HUES6 (cell line): Measurements from ENCODE around the gene IGSF11.

ENCODE experiments used
- H3K27ac ChIP-seq: 2 replicates; pipeline ENCODE4 v1.7.0; 2013; ENCODE audit warnings: low read depth, mild to moderate bottlenecking, low read length, inconsistent platforms
- H3K27me3 ChIP-seq: 2 replicates; pipeline ENCODE4 v1.6.1; 2013; ENCODE audit warnings: low read length; ENCODE audit not compliant: control insufficient read depth, insufficient read depth
- H3K36me3 ChIP-seq: 2 replicates; pipeline ENCODE4 v1.6.1; 2013; ENCODE audit warnings: low read length; ENCODE audit not compliant: control insufficient read depth, insufficient read depth
- H3K4me1 ChIP-seq: 2 replicates; pipeline ENCODE4 v1.6.1; 2013; ENCODE audit warnings: low read length; ENCODE audit not compliant: control insufficient read depth, insufficient read depth
- H3K4me3 ChIP-seq: 2 replicates; pipeline ENCODE4 v1.5.1; 2013; ENCODE audit warnings: low read depth, low read length
- H3K9ac ChIP-seq: one replicate; pipeline ENCODE4 v1.6.1; 2013; ENCODE audit warnings: mild to moderate bottlenecking, low read length
- H3K9me3 ChIP-seq: 2 replicates; pipeline ENCODE4 v1.6.1; 2013; ENCODE audit warnings: low read depth, low read length; ENCODE audit not compliant: control insufficient read depth, insufficient read depth

IGSF11 gene

GRCh38 chr3:118931996-118932395 is 102.7 kb downstream of the IGSF11 start:
- H3K4me1 ChIP-seq = no peaks in the 10 kb centered on the region
- no peak overlapping the region for H3K9ac ChIP-seq
- no peaks in the 10 kb centered on the region for H3K36me3 ChIP-seq
- no peak overlapping the region for H3K4me3 ChIP-seq
- H3K27me3 ChIP-seq = no peaks in the 10 kb centered on the region
- no peaks in the 10 kb centered on the region for H3K9me3 ChIP-seq
- H3K27ac ChIP-seq = no peak overlapping the region

GRCh38 chr3:118927449-118927848 is 107.2 kb downstream of the IGSF11 start:
- H3K4me1 ChIP-seq = no peaks in the 10 kb centered on the region
- no peak overlapping the region for H3K4me3 ChIP-seq
- no peak overlapping the region for H3K27ac ChIP-seq
- H3K27me3 ChIP-seq = no peaks in the 10 kb centered on the region
- no peak overlapping the region for H3K9ac ChIP-seq
- no peaks in the 10 kb centered on the region for H3K36me3 ChIP-seq
- H3K9me3 ChIP-seq = no peaks in the 10 kb centered on the region

DNA sequence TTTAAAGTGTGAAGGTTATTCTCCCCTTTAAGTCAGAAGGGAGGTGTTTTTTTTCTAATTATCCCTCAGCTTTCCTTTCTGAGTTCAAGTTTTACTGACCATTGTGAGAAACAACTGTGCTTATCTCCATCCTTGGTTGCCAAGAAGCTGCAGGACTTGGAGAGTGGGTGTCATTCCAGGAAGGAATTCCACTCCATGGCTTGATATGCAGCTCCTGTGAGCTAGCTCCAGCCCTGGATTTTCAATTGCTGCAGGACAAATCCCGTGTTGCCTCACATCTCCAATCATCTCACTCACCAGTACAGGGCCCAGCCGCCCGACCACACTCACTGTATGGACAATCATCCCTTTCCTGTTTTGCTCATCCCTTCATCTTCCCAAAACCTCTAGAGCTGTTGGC is 122.5 kb downstream of the IGSF11 start:
- Histone ChIP-seq H3K4me3 (no peak overlapping the region), H3K27ac (no peak overlapping the region), H3K27me3 (no peaks in the 10 kb centered on the region), H3K9me3 (no peaks in the 10 kb centered on the region), H3K4me1 (peaks cover 15% of the 10 kb centered on the region), H3K36me3 (no peaks in the 10 kb centered on the region), H3K9ac (no peak overlapping the region)

DNA sequence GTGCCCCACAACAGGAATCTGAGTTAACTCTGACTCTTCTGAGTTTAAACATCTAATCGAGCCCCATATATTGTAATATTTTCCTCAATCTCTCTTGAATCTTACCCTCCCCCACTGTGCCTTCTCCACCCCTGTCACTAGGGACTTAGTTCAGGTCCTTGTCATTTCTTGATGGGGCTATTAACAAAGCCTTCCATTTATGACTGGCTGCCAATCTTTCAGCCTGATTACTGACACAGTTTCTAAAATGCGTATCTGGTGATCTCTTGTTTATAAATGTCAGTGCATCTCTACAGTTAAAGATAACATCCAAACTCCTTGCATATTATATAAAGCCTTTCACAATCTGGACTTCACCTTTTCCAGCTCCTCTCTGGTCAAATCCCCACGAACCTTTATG is 124.3 kb downstream of the IGSF11 start:
- Histone ChIP-seq H3K27ac (no peak overlapping the region), H3K36me3 (no peaks in the 10 kb centered on the region), H3K9me3 (no peaks in the 10 kb centered on the region), H3K27me3 (no peaks in the 10 kb centered on the region), H3K4me3 (no peak overlapping the region), H3K9ac (no peak overlapping the region), H3K4me1 (peaks cover 15% of the 10 kb centered on the region)

DNA sequence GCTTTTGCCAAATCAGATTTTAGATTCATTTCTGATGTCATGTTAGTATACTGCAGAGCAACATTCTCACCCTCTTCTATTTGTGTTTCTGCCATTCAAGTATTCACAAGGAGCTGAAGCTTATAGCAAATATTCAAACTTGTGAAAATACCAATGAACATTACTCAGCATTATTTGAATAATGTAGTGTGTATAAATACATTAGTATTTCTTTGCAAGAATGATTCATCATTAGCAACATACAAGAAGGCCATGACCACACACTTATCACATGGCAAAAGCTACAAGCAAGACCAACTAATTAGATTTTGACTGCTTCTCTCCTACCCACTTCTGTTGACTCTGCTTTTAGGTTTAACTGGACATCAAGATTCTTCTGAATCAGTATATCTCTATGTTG is 124.9 kb downstream of the IGSF11 start:
- no peaks in the 10 kb centered on the region for H3K9me3 ChIP-seq
- H3K9ac ChIP-seq = no peak overlapping the region
- H3K27ac ChIP-seq = no peak overlapping the region
- no peak overlapping the region for H3K4me3 ChIP-seq
- H3K4me1 ChIP-seq = peaks cover 15% of the 10 kb centered on the region
- H3K36me3 ChIP-seq = no peaks in the 10 kb centered on the region
- H3K27me3 ChIP-seq = no peaks in the 10 kb centered on the region

- H3K27me3 ChIP-seq = no peaks in the 10 kb centered on the region
- no peak overlapping the region for H3K9ac ChIP-seq
- H3K9me3 ChIP-seq = no peaks in the 10 kb centered on the region
- H3K4me1 ChIP-seq = peaks cover 15% of the 10 kb centered on the region
- H3K27ac ChIP-seq = no peak overlapping the region
- H3K36me3 ChIP-seq = no peaks in the 10 kb centered on the region
- no peak overlapping the region; the same call in 1 of the 2 replicates for H3K4me3 ChIP-seq
Measured at GRCh38 chr3:118907909-118908308, 126.7 kb downstream of the IGSF11 start.

DNA sequence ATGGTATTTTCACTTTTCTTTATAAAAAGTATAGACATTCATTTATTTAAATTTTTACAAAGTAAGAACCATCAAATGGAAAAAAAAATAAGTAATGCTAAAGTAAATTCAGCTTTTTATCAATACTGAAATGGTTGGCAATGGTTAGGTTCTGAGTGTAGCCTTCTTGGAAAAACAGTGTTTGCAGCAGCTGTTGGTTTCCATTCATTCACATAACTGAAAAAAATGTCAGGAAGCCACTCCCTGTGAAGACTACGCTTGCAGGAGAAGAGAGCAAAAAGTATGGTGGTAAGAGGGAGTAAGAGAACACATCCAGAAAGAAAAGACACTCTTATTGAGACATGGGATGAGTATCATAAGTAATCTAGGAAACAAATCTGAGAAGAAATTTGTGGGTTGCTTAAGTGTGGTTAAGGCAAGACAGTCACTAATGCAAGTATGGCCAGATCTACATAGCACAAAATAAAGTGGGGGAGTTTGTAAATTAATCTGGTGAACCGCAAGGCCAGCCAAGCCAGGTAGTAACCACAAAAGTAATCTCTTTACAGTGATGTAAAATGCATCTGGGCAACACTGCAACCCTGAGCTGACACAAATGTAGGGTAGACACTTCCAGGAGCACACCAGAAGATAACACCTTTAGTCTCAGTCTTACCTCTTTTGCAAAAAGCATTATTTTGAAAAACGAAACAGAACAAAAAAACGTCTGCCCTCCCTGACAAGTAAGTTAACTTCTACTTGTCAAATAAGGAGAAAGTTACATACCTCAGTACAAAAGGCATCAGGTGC is 133.7 kb downstream of the IGSF11 start:
- no peak overlapping the region for H3K4me3 ChIP-seq
- H3K27ac ChIP-seq = no peak overlapping the region
- no peak overlapping the region for H3K9ac ChIP-seq
- no peaks in the 10 kb centered on the region for H3K36me3 ChIP-seq
- H3K27me3 ChIP-seq = no peaks in the 10 kb centered on the region
- no peaks in the 10 kb centered on the region for H3K9me3 ChIP-seq
- no peaks in the 10 kb centered on the region for H3K4me1 ChIP-seq

DNA sequence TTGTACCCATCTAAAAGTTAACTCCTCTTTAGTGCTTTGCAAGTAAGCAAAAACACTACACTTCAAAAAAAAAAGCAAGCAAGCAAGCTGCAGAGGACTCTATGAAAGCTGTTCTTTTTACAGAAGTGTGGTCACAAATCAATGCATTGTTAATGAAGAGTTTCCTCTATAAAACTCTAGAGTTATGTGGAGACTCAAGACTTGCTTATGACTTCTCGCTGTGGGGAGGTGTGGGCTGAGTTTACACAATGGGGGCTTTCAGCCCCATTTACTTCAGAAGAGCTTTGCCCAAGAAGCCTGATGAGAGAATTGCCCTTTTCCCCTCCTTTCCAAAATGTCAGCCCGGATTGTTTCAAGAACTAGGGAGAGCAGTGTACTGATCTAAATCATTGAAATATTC is 144.4 kb downstream of the IGSF11 start:
- H3K9me3 ChIP-seq = no peaks in the 10 kb centered on the region
- no peaks in the 10 kb centered on the region for H3K4me1 ChIP-seq
- H3K27ac ChIP-seq = no peak overlapping the region
- no peaks in the 10 kb centered on the region for H3K36me3 ChIP-seq
- no peak overlapping the region for H3K4me3 ChIP-seq
- no peak overlapping the region for H3K9ac ChIP-seq
- H3K27me3 ChIP-seq = no peaks in the 10 kb centered on the region

GRCh38 chr3:118889691-118890090 is 145.0 kb downstream of the IGSF11 start:
- no peak overlapping the region for H3K4me3 ChIP-seq
- no peaks in the 10 kb centered on the region for H3K4me1 ChIP-seq

GRCh38 chr3:118886708-118887107 is 147.9 kb downstream of the IGSF11 start:
- no peaks in the 10 kb centered on the region for H3K27me3 ChIP-seq
- H3K4me3 ChIP-seq = no peak overlapping the region
- no peak overlapping the region for H3K9ac ChIP-seq
- no peak overlapping the region for H3K27ac ChIP-seq
- no peaks in the 10 kb centered on the region for H3K36me3 ChIP-seq
- no peaks in the 10 kb centered on the region for H3K4me1 ChIP-seq
- no peaks in the 10 kb centered on the region for H3K9me3 ChIP-seq

More at GRCh38 chr3:118889691-118890090, 145.0 kb downstream of the IGSF11 start:
- no peak overlapping the region for H3K9ac ChIP-seq
- no peaks in the 10 kb centered on the region for H3K36me3 ChIP-seq
- no peak overlapping the region for H3K27ac ChIP-seq
- H3K27me3 ChIP-seq = no peaks in the 10 kb centered on the region
- no peaks in the 10 kb centered on the region for H3K9me3 ChIP-seq

- H3K4me3 ChIP-seq = peak overlapping the region; percentile 32; the same call in 1 of the 2 replicates
- H3K9me3 ChIP-seq = no peaks in the 10 kb centered on the region
- H3K27me3 ChIP-seq = no peaks in the 10 kb centered on the region
- H3K9ac ChIP-seq = no peak overlapping the region
- H3K4me1 ChIP-seq = no peaks in the 10 kb centered on the region
- no peaks in the 10 kb centered on the region for H3K36me3 ChIP-seq
- no peak overlapping the region for H3K27ac ChIP-seq
Measured at GRCh38 chr3:118884748-118885206, 149.9 kb downstream of the IGSF11 start.
